Forelimb muscle (tissue), 1 donor: Measurements from ENCODE around the gene DNAH10. TPM values are rescaled to one million over a fixed set of nuclear protein-coding genes. Genes with fewer than 3 reads are reported as not detected.
"Not testable (repeated sequence)": the region's sequence is repeated elsewhere in the genome, so short reads cannot be mapped to it uniquely, and the experiment has no call there.

Experiments
- DNase-seq: peaks from one replicate; pipeline ENCODE4 v3.0.0-alpha.2; 2013; ENCODE audit warnings: low read depth
- polyA plus RNA-seq: library from polyadenylated mRNA; unstranded; fragments of 120-200 nt; gene quantifications from one replicate; pipeline ENCODE4 v1.2.1, GENCODE V29; 2013; ENCODE audit not compliant: insufficient read length

Gene DNAH10
- polyA plus RNA-seq, 1 donor = 1.6 TPM

DNA sequence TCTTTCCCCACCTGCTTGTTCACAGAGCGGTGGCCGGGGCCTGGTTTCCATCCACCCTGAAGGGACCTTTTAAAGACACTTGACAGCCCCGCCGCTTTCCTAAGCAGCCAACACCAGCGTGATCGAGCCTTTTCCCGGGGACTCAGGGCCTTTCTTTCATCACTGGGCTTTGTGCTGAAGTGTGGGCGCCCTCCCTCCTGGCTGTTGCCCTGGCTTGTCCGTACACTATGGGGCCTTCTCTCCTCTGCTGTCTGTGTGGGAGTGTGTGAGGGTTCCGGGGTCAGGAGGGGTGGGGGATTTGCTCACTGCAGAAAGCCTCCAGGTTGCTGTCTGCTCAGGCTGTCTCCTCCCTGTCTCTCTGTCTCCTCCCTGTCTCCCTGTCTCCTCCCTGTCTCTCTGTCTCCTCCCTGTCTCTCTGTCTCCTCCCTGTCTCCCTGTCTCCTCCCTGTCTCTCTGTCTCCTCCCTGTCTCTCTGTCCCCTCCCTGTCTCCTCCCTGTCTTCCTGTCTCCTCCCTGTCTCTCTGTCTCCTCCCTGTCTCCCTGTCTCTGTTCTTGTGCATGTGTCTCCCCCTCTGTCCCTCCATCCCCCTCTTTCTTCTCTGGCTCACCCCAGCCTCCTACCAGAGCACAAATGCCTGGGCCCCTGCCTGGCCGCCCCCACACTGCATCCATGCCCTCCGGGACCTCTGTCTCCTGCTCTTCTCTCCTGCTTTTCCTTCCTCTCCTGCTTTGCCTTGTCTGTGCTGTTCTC is 145.8 kb downstream of the DNAH10 start:
- DNase-seq = no peak

DNA sequence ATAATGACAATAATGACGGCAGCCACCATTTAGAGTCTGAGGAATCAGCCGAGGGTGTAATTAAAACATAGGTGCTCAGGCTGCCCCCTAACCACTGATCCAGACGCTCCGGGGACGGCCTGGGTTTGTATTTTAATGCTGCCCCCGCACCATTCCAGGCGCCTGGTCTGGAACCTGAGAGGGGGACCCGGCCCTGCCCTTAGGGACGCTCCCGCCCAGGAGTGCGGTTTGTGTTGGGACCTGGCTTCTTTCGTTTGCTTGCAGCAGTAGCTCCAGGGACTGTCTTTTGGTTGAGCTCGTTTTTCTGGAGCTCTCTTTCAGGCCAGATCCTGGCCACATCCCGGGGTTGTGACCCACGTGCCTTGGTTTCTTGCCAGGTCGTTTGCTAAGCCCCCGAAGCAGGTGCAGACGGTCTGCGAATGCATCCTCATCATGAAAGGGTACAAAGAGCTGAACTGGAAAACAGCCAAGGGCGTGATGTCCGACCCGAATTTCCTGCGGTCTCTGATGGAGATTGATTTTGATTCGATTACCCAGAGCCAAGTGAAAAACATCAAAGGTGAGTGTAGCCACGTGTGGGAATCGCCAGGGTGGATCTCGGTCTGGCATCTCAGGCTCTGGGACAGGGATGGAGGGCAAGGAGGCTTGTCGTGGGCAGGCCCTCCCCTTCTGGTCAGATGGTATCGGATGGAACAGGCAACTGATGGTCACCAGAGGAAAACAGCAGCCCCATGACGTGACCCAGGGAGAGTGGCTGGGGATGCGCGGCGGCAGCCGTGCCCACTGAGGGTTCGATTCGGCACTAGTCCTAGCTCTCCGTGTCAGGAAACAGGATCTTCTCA is 147.0 kb downstream of the DNAH10 start:
- no peak for DNase-seq

DNA sequence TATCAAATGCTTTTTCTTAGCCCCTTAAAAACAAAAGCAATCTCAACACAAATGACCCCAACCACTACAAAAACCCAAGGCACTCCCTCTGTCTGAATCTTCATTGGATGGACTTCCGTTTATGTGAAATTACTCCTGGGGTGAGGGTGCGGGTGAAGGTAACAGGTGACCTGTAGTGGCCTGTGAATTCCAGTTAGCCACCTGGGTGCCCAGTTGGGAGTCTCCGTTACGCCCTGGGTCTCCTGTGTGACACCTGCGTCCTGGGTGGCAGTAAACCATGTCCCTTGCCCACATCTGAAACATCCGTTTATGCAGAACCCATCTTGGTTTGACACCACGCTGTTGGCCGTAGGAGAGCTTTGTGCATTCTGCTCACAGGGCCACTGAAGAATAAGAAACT is 148.0 kb downstream of the DNAH10 start:
- DNase-seq = no peak

DNA sequence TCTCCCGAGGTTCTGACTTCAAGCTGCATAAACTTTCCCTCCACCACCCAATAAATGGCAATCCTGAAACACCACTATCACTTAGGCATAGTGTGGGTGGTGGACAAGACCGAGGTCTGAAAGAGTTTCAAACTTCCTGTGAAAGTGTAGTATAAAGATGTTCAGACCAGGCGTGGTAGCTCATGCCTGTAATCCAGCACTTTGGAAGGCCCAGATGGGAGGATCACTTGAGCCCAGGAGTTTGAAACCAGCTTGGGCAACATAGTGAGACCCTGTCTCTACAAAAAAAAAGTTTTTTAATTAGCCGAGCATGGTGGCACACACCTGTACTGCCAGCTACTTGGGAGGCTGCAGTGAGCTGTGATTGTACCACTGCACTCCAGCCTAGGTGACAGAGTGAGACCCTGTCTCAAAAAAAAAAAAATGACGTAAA is 148.7 kb downstream of the DNAH10 start:
- DNase-seq = no peak

DNA sequence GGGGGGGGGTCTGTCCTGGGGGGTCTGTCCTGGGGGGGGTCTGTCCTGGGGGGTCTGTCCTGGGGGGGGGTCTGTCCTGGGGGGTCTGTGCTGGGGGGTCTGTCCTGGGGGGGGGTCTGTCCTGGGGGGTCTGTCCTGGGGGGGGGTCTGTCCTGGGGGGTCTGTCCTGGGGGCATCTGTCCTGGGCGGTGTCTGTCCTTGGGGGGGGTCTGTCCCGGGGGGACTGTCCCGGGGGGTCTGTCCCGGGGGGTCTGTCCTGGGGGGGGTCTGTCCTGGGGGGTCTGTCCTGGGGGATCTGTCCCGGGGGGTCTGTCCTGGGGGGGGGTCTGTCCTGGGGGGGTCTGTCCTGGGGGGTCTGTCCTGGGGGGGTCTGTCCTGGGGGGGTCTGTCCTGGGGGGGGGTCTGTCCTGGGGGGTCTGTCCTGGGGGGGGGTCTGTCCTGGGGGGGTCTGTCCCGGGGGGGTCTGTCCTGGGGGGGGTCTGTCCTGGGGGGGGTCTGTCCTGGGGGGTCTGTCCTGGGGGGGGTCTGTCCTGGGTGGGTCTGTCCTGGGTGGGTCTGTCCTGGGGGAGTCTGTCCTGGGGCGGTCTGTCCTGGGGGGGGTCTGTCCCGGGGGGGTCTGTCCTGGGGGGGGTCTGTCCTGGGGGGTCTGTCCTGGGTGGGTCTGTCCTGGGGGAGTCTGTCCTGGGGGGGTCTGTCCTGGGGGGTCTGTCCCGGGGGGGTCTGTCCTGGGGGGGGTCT is 149.7 kb downstream of the DNAH10 start:
- not testable (repeated sequence) for DNase-seq

- DNase-seq = no peak
These were observed 150.6 kb downstream of the DNAH10 start for GRCh38 chr12:123912415-123913380.

DNA sequence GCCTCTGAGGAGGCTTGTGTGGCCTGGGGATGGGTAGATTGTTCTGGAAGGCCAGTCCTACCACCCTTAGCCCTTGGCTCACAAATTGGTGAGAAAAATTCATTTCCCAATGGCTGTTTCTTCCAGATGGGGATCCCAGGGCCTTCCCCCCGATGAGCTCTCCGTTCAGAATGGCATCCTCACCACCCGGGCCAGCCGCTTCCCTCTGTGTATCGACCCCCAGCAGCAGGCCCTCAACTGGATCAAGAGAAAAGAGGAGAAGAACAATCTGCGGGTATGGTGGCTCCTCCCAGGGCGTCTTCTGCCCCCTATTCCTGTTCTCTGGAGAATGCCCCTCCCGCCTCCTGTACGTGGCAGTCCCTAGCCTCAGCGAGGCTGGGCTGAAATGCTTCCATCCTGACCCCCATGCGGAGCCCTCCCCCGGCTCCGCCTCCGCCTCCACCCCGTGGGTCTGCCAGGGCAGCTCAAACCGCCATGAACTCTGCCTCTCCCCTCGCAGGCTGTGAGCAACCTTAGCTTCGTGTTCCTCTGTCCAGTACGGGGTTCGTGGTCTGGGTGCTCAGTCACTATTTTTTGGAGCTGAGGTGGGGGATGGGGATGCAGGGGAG is 152.7 kb downstream of the DNAH10 start:
- DNase-seq = no peak

- no peak for DNase-seq
These were observed 154.6 kb downstream of the DNAH10 start for GRCh38 chr12:123916729-123917128.

GRCh38 chr12:123917337-123917850 is 155.3 kb downstream of the DNAH10 start:
- no peak for DNase-seq

DNA sequence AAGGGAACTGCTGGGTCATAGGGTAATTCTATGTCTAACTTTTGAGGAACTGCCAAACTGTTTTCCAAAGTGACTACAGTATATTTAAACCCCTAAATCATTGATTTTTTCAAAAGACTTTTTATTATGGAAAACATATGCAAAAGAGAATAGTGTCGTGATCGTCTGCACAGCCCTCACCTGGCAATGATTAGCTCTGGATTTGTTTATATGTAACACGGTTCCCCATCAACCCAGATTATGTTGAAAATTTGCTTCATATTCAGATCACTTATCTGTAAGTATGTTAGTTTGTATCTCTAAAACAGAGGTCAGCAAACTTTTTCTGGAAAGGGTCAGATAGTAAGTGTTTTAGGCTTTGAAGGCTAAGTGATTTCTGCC is 157.9 kb downstream of the DNAH10 start:
- no peak for DNase-seq

- no peak for DNase-seq
These were observed 160.9 kb downstream of the DNAH10 start for GRCh38 chr12:123923038-123923437.

- DNase-seq = no peak
These were observed 161.8 kb downstream of the DNAH10 start for GRCh38 chr12:123923927-123924326.

DNA sequence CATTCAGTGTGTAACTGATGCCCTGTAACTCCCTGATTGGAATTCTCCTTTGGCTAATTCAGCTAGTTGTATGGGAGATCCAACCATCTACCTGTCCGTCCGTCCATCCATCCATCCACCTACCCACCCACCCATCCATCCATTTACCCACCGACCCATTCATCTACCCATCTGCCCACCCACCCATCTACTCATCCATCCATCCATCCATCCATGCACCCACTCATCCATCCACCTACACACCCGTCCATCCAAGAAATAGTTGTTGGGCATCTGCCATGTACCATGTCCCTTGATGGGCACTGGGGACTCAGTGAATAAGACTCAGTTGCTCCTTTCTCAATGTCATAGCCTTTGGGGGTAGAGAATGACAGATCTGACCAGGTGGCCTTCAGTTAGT is 162.4 kb downstream of the DNAH10 start:
- no peak for DNase-seq

DNA sequence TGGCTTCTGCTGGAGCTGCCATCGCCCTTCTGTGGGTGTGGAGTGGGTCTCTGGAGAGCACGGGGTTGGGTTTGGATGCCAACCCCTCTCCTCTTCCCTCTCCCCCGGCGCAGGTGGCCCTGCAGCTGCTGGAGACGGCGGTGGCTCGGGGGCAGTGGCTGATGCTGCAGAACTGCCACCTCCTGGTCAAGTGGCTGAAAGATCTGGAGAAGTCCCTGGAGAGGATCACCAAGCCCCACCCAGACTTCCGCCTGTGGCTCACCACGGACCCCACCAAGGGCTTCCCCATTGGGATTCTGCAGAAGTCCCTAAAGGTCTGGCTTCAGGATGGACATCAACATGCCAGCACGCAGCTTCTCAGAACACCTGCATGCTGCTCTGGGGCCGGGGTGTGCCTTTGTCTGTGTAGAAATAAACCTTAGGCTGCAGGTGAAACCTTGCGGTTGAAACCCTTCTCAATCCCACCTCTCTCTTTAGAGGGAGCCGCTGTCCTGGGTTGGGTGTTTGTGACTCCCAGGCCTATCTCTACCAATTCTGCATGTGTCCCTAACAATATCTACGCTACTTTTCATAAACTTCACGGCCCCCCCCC is 166.3 kb downstream of the DNAH10 start:
- no peak for DNase-seq

- no peak for DNase-seq
These were observed 166.8 kb downstream of the DNAH10 start for GRCh38 chr12:123928897-123929296.

DNA sequence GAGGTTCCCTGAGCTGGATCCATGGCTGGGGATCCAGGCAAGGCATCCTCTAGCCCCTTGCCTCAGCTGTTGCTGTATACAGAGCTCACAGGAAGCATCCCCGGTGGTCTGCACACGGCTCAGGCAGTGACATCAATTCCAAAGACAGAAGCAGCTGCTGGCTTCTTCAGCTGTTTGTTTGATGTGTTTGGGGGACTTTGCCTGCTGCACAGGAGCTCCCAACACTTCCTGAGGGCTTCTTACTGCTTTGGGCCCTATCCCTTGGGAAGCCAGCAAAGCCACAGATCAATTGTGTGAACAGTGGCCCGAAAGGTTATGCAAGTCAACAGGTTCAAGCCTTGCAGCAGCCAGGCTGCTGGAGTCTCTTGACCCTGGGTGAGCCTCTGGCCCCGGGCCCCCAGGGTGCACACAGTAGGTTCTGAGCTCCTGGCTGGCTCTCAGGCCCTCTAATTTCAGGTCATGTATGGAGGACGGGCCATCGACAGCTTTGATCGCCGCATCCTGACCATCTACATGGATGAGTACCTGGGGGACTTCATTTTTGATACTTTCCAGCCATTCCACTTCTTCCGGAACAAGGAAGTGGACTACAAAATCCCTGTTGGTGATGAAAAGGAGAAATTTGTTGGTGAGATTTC is 168.0 kb downstream of the DNAH10 start:
- DNase-seq = no peak

DNA sequence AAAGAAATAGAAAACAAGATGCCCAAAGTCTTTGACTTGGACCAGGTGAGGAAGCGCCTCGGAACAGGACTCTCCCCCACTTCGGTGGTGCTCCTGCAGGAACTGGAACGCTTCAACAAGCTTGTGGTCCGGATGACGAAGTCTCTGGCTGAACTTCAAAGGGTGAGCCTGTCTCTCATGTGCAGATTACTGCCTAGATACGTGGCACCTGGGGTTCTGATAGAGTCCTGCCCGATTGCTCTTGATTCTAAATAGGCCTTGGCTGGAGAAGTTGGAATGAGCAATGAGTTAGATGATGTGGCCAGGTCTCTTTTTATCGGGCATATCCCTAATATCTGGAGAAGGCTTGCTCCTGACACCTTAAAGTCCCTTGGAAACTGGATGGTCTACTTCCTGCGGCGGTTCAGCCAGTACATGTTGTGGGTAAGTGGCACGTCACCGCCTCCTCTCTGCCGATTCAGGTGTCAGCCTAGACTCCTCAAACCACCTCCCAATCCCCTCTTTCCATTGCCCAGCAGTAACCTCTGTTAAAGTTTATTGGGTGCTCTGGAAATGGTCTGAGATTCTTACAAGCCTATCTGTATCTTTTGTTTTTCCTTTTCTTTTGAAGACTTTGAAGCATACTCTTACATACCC is 169.7 kb downstream of the DNAH10 start:
- no peak for DNase-seq

GRCh38 chr12:123933214-123933613 is 171.1 kb downstream of the DNAH10 start:
- DNase-seq = no peak

- DNase-seq = no peak
These were observed 172.0 kb downstream of the DNAH10 start for GRCh38 chr12:123934016-123934620.
